AML-193 (cell line): ENCODE measurements around the gene POU3F3.

Experiments used
- DNase-seq, 2 experiments: peaks; one replicate each; lab custom pipeline; 2025; lab: John Stamatoyannopoulos, UW

Gene POU3F3

DNA sequence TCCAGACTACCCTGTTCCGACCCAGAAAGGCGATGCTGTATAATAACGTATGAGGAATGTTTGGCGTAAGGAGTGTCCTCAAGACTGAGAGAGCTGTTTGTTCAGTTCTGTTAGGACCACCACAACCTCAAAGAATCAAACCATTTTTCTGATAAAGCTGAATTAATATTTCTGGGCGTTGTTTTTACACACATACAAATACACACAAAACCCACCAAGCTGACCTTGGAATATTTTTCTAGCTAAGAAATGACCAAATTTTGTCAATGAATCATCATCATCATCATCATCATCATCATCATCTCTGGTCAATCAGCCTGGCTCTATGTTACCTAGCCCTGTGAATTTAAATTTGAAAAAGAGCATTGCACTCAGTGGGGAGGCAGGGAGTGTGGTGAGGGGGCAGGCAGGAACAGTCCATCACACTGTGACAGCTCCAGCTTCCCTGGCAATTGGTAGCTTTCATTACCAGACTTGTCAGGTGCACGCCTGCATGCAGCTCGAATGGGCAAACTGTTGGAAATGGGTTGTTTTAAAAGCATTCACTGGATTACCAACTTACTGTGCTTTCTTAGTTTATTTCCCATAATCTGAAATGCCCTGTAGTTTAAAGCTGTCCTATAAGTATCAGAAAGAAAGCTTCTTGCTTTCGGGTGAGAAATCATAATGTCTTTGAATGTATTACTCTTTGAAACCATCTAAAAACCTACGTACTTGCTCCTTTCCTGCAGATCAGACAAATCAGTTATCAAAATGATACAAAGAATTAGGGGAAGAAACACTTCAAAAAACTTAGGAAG is 6.9 kb upstream of the POU3F3 start:
- no peak for DNase-seq

DNA sequence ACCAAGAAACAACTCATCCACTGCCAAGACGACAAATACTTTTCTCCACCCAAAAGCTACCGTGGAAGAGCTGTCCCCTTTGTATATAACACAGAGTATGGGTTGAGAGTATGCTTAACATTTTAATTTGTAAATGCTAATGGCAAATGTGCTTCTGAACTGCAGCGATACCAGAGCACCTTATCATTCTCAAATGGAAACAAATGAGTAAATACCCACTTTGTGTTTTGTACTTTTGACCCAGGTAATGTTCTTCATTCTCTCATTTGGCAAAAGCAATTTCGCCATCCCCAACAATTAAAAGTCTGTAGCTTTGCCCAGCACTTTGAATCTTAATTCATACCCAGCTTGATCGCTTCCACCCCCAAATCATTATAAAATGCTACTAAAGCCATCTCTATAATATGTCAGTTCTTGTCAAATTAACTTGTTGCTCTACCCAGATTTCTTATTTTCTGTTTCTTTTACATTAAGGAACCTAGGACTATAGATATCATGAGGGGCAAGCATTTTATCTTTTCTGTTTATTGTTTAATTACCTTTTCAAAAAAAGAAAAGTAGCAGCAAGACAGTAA is 6.2 kb upstream of the POU3F3 start:
- DNase-seq, result no peak

DNA sequence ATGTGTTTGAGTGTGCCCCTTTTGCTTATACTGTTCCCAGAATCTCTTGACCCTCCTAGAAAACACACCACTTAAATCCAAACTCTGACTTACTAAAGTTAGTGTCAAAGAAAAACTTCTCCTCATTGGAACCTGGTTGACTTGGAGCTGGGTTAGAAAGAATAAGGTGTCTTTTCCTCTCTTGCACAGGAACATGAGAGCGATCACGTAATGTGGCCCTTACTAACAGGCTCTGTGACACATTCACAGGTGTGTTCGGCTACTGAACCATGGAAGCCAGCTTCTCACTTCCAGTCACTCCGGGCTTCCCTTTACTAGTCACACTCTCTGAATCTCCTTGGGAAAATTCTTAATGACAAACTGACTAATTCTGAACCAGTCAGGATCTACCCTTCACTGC is 5.4 kb upstream of the POU3F3 start:
- no peak for DNase-seq

DNA sequence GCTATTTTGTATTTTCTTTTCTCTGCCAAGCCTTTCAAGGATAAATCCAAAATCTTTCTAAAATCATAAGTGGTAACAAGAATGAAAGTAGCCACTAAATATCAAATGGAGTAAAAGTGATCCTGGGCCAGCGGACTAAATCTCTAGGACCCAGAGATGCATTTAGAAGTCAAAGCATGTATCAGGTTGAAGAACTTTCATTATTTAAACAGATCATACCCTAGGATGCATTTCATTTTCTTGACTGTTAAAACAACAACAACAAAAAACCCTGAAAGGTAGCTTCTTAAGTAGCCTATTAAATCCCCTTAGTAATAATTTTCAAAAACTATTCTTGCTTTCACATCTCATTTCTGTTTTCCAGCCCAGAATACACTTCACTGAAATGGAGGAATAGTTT is 4.8 kb upstream of the POU3F3 start:
- DNase-seq, result no peak

DNA sequence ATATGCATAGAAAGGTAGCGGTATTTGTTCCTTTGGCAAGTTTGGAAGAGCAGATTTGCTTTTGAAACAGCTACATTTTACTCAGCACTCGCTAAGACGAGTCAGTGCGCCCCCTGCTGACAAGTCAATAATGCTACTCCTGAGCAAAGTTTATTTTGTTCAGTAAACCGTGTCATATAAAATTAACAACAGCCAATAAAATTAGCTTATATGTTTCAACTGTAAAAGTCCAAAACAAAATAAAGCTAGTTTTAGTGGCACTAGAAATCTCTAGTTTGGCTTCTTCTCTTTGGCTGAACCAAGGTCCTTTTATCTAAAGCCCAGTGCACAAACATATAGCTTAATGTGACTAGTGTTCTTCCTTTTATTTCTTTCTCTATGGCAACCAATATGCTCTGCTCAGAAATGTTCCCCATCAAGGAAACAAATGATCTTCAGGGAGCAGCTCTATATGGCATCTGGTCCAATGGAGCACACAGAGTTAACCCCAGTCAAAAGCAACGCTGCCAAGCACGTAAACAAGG is 4.2 kb upstream of the POU3F3 start:
- peak; percentile 67 to 76 for DNase-seq

DNA sequence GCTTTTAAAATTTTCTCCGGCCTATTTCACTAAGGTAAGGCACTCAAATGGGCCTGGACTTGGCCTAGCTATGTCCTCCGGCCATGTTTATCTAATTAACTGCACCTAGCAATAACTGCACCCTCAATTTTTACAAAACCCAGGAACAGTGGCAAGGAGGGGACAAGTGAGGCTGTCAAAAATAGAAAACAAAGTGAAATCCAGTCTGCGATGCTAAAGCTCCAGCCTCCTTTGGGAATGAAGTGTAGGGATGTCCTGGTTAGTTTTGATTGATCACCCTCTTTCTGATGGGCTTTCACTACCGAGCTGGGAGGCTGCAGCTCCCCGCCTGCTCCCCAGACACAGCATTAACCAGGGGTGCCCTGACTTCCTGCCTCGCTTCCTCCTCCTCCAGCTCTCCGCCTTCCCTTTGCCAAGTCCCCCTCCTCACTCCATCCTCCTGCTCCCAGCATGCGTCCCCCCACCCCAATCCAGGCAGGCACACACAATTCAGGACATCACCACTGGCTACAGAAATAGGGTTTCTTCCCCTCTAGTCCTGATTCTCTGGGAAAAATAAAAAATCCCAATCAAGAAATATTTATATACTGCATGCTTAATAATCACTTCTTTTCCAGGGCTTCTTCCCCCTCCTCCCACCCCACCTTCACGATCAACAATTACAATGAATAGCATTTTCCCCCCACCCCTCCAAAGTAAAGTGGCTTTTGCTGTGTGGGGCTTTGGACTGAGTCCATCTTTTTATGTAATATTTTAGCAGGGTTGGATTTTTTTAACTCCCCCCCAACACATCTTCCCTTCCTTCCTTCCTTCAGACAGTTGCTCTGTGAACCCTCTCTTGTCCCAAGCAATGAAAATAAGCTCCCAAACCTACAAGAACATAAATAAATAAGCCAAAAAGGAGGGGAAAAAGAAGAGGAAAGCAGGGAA is 3.3 kb upstream of the POU3F3 start:
- no peak for DNase-seq

DNA sequence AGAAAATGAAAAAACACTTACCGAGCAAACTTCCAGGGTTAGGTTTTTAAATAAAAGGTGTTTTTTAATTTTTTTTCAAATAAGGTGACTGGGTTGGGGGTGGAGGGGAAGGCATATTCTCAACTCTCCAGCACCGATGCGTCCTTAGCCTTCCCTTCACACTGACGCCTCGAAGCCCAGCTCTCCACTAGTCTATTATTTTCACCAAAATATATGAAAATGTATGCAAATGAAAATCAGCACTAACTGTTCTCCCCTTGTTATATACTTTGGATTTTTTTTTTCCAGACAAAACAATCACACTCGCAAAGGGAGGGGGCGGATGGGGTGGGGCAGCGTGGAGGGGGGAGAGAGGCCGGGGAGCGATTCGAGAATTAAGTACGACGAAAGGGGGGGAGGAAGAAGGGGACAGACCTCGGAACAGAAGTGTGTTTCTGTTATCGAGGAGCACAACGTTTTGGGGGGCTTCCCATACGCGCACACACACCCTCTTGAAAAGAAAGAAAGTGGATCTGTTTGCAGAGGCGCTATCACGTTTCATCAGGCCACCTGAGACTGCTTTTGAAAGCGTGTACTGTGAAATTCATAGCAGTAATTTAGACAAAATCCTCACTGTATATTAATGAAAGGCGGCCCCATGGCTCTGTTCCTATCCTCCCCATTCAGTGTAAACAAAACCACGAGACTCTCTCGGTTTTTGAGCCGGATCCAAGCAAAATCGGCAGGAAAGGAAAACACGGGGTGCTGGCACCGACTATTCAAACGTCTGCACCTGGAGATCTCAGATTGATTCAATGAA is 2.4 kb upstream of the POU3F3 start:
- DNase-seq, result no peak

DNA sequence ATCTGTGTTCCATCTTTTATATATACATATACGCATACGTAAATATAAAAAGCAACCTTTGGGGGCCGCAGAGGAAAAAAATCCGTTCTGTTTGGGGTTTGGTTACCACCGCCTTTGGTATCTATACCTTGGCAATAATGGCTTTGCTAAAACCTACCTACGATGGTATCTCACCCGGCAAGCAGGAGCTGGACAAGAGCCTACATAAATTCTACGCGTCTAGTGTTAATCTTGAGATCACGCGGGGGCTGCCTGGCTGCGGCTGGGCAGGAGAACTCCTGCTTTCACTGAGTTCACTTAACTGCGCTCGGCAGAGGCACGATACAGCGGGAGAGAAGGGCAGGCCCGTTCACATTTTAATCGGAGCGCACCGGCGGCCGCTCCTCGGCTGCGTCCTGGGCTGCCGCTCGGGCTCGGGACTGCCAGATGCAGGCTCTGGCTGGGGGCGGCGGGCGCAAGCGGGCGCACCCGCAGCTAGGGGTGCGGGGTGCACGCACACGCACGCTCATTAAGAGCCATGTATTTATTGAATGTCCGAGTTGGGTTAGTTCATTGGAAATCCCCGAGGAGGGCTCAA is 1.7 kb upstream of the POU3F3 start:
- no peak for DNase-seq

DNA sequence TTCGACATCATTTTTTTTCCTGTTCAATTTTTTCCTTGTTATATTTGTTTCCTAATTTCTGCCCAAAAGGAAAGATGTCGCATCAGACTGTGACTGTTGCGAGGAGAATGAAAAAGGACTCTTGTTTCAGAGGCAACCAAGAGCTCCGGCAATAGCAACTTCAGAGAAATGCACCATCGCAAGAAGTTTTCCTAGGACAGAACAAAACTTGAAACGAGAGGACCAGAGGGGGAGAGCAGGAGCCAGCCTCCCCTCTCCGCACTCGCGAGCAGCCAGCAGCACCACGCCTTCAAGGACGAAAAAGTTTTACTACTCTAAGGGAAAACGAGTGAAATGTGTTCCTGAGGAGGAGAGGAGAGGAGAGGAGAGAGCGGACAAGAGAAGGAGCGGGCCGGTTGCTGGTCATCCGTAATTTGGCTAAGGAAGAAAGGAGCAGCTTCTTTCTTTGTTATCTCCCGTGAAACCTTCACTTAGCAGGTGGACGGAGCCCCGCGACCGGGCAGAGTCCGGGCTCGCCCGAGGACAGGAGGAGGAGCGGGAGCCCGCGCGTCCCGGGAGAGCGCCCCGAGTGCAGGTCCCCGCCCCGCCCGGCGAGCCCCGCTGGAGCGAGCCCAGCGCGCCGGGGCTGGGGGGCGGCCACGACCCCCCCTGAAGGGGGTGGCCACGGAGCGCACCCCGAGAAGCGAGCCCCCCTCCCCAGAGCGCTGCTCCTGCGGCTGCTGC is 744 bp downstream of the POU3F3 start:
- DNase-seq, result no peak

DNA sequence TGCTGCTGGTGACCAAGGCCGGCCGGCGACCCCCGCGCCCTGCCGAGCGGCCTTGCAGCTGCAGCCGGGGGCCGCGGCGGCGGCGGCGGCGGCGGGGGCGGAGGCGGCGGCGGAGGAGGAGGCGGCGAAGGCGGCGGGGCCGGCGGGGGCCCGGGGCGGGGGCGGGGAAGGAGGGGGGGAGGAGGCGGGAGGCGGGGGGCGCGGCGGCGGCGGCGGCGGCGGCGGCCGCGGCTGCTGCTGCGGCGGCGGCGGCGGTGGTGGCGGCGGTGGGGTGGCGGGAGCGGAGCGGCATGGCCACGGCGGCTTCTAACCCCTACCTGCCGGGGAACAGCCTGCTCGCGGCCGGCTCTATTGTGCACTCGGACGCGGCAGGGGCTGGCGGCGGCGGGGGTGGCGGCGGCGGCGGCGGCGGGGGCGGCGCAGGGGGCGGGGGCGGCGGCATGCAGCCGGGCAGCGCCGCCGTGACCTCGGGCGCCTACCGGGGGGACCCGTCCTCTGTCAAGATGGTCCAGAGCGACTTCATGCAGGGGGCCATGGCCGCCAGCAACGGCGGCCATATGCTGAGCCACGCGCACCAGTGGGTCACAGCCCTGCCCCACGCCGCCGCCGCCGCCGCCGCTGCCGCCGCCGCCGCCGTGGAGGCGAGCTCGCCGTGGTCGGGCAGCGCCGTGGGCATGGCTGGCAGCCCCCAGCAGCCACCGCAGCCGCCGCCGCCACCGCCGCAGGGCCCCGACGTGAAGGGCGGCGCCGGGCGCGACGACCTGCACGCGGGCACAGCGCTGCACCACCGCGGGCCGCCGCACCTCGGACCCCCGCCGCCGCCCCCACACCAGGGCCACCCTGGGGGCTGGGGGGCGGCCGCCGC is 1.5 kb downstream of the POU3F3 start:
- DNase-seq, result no peak

DNA sequence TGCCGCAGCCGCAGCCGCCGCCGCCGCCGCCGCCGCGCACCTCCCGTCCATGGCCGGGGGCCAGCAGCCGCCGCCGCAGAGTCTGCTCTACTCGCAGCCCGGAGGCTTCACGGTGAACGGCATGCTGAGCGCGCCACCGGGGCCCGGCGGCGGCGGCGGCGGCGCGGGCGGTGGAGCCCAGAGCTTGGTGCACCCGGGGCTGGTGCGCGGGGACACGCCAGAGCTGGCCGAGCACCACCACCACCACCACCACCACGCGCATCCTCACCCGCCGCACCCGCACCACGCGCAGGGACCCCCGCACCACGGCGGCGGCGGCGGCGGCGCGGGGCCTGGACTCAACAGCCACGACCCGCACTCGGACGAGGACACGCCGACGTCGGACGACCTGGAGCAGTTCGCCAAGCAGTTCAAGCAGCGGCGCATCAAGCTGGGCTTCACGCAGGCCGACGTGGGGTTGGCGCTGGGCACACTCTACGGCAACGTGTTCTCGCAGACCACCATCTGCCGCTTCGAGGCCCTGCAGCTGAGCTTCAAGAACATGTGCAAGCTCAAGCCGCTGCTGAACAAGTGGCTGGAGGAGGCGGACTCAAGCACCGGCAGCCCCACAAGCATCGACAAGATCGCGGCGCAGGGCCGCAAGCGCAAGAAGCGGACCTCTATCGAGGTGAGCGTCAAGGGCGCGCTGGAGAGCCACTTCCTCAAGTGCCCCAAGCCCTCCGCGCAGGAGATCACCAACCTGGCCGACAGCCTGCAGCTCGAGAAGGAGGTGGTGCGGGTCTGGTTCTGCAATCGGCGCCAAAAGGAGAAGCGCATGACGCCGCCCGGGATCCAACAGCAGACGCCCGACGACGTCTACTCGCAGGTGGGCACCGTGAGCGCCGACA is 2.4 kb downstream of the POU3F3 start:
- DNase-seq, result no peak

DNA sequence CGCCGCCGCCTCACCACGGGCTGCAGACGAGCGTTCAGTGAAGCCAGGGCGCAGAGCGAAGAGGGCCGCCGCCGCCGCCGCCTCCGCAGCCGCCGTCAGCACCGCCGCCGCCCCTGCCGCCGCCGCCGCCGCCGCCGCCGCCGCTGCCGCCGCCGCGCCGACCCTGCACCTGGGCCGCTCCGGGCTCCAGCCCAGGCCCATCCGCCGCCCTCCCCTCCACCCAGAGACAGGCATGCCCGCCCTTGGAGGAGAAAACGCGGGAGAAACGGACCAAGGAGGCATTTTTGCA is 3.0 kb downstream of the POU3F3 start:
- DNase-seq, result no peak

DNA sequence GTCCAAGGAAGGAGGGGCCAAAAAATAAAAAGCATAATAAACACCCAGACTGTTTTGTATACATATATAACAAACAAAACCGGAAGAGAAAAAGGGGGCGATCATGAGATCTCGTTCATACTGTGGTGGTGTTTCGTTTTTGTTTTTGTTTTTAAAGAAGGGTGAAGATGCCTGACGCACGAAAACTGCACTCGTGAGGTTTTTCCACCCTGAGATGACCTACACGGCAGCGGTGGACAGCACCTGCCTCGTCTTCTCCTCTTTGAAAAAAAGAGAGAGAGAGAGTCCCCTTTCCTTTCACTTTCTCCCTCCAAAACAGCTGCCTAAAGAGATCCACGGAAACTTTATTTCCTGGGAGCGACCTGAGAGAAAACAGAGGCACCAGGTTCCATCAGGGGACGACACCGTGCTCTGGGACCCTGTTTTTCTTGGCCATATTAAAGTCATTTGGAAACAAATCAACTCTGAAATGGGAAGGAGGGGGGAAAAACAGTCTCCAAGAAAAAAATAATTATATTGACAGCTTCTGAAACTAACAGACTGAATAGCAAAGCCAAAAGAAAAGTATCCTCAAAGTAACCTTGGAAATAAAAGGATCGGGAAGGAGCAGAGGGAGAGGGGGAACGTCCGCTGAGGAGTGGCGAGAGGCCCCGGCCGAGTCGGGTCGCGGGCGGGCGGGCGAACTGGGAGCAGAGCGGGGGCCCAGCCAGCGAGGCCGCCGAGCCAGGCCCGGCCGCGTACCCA is 3.5 kb downstream of the POU3F3 start:
- DNase-seq, result no peak

DNA sequence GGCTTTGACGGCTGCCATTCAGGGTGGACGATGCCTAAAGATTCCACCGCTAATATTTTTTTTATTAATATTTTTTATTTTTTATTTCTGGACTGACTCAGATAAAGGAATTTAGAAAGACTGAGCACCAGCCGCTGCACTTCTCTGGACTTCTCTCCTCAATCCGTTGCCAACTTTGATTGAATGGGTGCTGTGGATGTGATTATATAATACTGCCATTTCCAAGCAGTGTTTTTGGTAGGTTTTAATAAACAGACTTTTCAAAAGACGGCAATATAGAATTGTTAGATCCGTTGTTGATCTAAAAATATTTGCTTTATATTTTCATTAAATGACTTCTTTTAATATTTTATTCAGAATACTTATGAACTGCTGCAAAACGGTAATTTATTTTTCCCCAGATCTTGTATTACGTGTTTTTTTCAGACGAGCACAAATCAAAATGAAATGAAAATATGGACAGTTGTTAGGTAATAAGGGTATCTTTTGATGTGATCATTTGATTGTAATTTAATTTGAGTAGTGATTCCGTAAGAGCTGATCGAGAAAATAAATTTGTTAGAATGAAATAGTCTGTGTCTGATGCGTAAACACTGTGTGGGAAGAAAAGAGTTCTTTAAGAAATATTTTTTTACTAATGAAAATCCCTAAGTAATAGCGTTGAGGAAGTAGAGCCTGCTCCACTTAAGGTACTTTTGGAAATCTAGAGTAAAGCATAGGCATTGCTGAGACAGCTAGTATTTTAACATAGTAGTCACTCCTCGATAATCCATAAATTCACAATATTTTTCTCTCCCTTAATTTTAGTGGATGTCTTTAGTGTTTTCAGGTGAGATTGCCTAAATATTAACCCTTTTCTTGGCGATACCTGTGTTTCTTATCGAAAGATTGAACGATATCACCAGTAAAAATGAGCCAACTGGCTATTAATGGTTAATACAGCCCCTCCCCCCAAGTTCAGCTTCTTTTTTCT is 4.4 kb downstream of the POU3F3 start:
- DNase-seq, result no peak

DNA sequence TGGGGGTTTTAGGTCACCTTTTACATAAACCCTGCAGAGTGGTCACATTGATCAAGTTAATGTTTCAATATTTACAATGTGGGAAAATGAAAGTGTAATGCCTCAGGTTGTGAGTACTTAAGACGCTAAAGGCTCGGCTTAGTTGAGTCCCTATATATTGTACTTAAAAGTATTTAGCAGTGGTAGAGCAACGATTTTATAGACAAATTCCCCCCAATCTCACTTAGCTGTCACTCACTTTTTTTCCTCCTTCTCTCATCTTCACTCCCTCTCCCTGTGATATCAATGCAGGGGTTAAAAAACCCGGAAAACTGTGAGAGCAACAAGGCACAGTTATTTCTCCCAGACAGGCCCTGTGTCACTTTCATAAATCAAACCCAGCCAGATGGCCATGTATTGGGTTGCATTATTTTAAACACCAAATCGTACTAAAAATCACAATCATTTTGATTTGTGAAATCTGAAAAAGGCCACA is 5.4 kb downstream of the POU3F3 start:
- DNase-seq, result no peak

DNA sequence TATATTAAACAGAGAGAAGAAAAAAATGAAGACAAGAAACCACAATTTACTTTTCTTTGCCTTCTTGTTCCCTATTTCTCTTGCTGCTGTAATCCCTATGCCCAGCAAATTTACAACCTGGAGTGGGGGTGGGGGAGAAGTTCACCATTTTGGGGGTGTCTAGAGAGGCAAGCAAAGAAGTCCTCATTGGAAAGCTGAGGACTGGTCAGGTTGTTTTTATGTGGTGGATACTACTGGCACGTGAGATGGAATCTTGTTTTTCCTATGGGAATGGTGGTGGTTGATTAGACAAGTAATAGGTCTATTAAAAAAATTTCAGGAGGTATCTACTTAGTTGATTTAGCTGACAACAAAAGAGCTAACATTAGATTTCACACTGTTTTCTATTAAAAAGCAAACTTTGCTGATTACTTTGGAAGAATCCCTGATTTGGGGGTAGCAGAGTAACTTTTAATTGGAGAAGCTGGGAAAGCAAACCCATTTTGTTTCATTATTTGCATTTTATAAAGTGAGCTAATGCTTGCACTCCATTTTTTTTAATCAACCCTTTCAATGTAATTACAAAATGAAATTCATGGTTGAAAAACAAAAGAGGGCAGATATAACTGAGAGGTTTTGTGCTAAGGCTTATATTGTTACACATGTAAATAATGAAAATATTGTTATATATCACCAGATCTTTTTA is 6.0 kb downstream of the POU3F3 start:
- DNase-seq, result no peak
